T-helper 2 cell treated with Interferon-gamma antibody and Interleukin-4, amounts not matched to agents 100 ng/mL and 5 ng/mL, for 36 hours (primary cell): ENCODE data around the gene SESN1. TPM values are rescaled to one million over a fixed set of nuclear protein-coding genes. Genes with fewer than 3 reads are reported as not detected.
"Not testable (repeated sequence)": the region's sequence is repeated elsewhere in the genome, so short reads cannot be mapped to it uniquely, and the experiment has no call there.

Experiments used
- intact Hi-C: fragments of 100-400 bp; cut with micrococcal nuclease; formaldehyde crosslinking; loops from one replicate; pipeline ENCODE4 v1.15.1; 2023
- total RNA-seq: library from RNA; stranded (reverse); gene quantifications from 2 replicates; pipeline ENCODE4 v1.2.3, GENCODE V29; 2022

SESN1 gene
- total RNA-seq, 1 donor from 2014 or later = 14.4 TPM

DNA sequence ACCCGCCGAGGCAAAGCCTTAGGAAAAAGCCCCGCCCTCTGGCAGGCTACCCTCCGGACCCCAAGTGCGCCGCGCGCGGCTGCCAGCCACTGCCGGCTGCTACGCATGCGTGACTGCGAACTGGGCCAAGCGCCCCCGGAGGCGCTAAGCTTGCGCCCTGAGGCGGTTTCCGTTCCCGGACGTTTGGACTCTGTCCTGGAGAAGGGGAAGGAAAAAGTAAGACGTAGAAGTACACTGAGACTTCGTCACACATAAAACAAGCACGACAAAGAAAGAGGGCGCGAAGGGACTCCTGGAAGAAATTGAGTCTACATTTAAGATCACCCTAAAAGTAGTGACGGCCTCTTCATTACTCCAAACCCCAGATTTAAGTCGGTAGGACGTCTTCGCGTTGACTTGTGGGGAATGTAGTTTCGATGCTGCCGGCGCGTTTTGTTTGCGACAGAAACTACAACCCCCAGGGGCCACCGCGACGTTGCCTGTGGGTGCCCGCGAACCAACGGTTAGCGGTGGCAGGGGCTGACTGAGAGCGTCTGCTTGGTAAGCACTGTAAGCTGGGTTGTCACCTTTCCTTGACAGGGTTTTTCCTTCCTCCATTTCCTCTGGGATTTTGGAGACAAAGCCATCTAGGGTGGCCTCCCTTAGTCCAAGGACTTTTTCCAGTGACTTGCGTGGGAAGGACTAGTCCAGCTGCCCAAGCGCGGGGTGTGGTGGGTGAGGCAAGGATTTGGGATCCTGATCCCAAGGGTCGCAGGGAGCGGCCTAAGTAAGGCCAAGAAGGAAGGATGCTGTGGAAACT, 589 bp upstream of the SESN1 start, which contains the start of gene CEP57L1:
Gene CEP57L1 (plus strand): TSS at position 472 of the 799 bp plus-strand sequence. CDS start 49,715 bp downstream, outside the sequence.
- intact Hi-C loops = loop anchor here (1.0 to 5.0 kb wide), 11 partner anchors 86 to 1137 kb away; partner anchors contain the start of genes AK9, ARMC2, CD164 and CDC40

DNA sequence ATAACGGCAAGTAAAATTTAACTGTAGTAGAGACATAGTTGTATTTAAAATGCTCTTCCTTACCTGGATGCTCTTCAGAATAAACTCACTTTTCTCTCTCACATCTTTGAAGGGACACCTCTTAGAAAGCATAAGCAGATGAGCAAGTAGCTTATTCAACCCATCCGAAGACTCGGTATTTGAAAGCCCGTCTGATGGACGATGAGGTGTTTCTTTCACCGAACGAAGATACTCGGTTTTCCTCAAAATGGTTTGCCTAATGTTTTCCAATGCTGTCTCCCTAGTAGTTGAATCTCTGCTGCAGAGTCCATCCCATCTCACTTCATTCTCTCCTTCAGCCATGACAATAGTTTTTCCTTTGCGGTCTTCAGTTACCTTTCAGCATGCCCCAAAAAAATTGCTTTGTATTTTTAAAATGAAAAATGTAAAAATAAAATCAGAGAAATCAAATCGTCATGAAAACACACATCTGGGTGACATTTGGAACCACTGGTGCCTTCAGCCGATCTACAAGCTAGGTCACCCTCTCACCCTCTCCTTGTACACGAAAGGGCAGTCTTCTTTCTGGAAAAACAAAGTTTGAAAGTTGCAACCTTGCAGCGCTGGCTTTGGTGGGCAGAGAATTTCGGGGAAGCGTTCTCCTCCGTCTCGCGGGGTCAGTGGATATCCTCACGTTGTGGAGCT, 772 bp downstream of the SESN1 start:
- intact Hi-C loops = loop anchor here (2.0 kb wide), 2 partner anchors 21 to 389 kb away; partner anchors contain the start of gene ZBTB24

DNA sequence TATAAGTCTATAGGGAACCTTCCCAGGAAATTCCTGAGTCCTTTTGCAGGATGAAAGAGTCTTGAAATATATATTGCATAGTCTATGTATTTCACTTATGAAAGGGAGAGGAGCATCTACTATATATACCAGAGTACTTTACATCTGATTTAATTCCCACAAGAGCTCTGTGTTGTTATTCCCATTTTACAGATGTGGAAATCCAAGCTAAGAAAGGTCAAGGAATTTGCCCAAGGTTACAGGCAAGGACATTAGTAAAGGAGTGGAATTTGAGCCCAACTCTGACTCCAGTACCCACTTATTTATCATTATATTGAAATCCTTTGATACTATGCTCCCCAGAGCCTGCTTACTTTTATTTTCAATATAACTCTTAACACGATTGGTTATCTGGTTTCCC, 2.6 kb downstream of the SESN1 start:
- intact Hi-C loops = loop anchor here (2.0 kb wide), 1 partner anchor 19 kb away; no protein-coding TSS in a partner anchor

DNA sequence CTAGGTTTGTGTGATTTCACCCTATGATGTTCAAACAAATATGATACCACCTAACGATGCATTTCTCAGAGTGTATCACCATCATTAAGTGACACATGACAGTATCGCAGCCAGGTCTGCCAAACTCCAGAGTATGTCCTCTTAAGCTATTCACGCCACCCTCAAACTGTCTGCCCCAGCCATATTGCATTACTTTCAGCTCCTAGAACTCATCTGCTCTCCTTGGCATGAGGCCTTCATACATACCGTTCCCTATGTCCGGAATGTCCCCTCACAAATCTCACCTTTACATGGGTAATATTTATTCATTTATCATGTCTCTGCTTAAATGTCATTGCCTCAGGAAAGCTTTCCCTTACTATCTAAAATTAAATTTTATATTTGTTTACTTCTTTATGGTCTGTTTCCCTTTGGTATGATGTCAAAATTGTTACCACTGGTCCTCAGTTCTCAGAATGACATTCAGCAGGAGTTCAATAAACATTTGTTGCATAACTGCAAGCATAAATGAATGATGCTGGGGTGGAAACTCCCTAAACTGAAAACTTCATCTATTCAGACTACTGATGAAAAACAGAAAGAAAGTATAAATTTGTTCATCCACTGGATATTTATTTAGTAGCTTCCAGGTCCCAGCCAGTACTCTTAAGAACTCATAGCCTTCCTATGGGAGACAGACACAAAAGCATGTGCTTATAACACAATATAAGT, 3.2 kb downstream of the SESN1 start:
- intact Hi-C loops = loop anchor here (2.0 kb wide), 1 partner anchor 19 kb away; no protein-coding TSS in a partner anchor

DNA sequence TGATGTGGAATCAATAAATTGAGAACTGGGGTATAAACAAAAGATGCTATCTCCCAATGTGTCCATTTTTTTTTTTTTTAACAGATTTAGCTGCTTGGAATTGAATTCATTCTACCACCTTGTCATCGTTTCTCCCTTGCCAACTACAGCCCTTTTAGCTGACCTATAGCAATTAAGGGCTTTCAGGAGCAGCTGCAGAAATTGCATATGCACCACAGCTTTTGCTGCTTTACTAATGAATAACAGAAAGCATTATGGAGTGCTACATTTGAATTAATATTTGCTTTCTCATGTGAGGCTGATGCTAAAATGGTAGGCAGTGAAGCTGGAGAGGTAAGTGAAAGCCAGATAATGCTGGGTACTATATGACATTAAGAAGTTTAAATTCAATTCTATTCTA, 5.7 kb downstream of the SESN1 start:
- intact Hi-C loops = no loop called here

DNA sequence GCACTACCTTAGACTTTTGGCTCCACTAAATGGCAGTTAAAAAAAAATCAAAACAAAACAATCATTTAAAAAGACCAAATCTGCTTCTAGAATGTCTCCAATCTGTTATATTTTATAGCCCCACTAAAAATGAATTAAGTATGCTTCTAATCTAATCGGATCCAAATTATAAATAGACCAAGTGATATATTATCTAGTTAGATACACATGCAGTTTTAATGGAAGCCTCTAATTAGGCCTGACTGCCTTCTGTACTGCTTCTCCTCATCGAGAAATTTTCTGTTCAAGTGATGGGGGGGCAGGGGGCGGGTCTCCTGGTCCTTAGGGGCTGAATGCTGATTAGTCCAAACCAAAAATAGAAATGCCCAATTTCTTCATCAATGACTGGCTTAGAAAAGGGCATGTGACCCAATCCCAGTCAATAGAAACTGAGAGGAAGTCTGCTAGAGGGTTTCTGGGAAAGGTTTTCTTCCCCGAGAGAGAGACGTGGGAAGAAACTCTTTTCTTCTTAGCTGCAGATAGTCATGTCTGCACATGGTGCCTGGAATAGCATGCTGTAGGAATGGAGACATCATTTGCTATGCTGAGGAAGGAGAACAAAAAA, 6.9 kb downstream of the SESN1 start:
- intact Hi-C loops = no loop called here

DNA sequence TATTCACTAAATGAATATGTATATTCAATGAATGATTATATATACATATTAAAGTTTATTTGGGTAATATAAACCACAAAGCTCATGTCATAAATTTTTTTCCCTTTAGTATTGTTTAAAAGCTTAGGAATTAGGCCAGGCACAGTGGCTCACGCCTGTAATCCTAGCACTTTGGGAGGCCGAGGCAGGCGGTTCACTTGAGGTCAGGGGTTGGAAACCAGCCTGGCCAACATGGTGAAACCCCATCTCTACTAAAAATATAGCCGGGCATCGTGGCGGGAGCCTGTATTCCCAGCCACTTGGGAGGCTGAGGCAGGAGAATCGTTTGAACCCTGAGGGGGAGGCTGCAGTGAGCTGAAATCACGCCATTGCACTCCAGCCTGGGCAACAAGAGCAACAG, 10.5 kb downstream of the SESN1 start:
- intact Hi-C loops = not testable (repeated sequence)

DNA sequence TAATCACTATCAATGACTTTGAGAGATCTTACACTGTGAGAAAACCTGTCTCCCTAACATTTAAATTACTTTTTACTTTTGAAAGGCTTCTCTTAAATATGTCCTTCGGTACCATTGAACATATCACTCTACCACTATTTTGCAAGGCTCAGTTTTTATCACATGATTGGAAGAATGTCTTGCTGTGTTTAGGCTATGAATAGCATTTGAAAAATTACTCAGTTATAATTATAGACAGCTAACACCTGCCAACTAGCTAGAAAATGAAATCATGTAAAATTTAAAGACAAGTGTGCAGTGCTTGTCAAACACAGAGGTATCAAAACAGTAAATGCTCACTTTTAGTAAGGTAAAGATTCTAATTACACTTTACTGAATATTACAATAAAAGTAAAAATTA, 11.0 kb downstream of the SESN1 start:
- intact Hi-C loops = no loop called here

DNA sequence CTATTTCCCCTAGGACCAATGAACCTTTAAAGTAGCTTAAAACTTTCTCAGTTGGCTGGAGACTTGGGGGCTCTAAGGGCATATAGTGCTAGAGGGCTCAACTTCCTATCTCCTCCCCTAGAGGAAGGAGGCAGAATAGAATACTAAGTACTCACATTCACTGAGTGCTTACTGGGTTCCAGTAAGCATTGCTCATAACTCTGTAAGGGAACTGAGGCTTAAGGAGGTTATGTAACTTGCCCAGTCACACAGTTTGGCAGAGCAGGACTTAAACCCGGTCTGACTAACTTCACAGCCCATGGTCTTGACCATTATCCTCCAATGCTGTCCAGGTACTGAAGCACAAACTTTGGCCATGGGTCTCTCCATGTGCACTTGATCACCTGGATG, 12.5 kb downstream of the SESN1 start:
- intact Hi-C loops = no loop called here

DNA sequence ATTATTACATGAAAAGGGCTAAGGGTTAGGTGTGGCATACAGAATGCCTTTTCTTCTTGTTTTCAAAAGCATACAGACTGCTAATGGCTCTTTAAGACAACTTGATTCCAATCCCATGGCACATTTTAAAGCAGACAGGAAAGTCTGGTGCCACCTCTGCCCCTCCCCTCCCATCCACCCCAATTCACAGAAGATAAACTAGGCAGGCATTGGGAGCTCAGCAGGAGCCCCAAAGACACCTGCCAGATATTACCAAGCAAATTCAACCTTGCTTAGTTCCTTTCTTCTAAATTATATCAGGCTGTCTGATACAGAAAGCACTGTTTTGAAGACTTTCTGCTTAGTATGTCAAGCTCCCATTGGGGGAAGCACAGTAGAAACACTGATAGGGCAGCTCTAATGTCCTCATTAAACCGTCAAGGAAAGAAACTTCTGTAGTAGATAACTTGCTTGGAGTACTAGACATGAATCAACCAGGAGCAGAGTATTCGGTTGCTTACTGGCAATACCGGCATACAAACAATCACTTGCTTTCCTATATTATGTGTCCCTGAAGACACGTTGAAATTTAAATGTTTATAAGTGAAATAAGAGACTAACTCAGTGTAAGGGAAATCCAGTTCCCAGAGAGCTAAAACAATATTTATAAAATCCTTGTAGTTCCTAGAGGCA, 13.0 kb downstream of the SESN1 start:
- intact Hi-C loops = no loop called here

DNA sequence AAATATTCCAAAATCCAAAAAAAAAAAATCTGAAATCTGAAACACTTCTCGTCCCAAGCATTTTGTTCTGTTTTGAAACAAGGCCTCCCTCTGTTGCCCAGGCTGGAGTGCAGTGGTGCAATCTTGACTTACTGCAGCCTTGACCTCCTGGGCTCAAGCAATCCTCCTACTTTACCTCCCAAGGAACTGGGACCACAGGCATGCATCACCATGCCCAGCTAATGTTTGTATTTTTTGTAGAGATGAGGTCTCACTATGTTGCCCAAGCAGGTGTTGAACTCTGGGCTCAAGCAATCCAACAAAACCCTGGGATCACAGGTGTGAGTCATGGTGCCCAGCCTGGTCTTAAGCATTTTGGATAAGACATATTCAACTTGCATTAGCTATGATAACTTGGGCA, 13.6 kb downstream of the SESN1 start:
- intact Hi-C loops = no loop called here

DNA sequence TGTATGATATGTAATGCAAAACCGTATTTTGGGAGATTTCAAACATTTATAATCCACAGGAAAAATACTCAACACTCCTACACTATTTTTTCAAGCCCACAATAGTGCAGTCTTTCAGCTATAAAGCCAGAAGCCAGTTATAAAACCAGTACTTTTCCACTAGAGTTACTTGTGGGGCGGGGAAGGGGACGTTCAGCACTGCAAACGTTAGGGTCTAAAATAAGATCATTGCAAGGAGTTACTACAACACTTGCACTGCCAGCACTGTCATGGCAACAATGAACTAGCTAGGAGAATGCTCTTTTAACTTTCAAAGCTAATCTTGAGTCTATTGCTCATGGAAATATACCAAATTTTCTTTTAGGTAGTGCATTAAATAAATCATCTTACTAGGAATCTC, 14.7 kb downstream of the SESN1 start:
- intact Hi-C loops = no loop called here

DNA sequence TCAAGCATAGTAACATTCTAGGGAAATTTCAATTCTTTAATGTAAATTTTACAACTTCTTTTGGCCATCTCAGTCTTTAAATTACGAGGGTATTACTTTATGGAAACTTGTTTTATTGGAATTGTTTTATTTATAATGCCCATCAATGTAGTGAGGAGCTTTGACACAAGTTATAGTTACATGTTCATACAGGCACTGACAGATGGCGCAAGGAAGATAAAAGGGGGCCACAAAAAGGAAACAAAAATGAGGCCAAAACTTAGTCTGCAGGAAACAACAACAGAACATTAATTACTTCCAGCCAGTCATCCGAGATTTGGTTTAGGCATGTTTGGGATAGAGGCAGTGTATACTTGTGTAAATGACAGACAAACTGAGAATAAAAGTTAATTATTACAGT, 18.3 kb downstream of the SESN1 start:
- intact Hi-C loops = no loop called here

DNA sequence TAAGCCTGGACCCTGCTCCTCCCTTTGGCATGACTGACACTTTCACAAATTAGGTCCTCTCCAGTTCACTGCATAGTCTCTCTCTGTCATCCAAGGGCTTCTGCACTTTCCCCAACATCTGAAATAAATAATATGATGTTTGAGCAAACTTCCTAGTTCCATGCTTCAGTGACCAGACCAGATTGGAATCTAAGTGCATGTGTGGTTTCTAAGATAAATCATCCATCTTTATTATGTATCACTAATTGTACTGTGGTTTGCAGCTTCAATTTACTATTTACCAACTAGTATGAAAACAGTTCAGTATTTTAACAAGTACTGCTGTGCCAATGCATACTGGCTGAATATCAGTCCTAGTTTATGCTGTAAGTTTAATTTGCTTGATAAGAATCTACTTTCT, 18.7 kb downstream of the SESN1 start:
- intact Hi-C loops = no loop called here

DNA sequence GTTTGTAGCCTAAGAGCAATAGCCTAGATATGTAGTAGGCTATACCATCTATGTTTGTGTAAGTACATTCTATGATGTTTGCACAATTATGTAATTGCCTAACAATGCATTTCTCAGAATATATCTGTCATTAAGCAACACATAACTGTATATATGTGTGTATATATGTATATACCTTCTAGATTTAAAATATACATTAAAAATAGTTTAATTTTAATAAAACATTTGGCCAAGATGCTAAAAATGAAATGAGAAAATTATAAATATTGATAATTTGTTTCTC, 20.6 kb downstream of the SESN1 start:
- intact Hi-C loops = loop anchor here (5.0 kb wide), 5 partner anchors 67 to 517 kb away; no protein-coding TSS in a partner anchor

DNA sequence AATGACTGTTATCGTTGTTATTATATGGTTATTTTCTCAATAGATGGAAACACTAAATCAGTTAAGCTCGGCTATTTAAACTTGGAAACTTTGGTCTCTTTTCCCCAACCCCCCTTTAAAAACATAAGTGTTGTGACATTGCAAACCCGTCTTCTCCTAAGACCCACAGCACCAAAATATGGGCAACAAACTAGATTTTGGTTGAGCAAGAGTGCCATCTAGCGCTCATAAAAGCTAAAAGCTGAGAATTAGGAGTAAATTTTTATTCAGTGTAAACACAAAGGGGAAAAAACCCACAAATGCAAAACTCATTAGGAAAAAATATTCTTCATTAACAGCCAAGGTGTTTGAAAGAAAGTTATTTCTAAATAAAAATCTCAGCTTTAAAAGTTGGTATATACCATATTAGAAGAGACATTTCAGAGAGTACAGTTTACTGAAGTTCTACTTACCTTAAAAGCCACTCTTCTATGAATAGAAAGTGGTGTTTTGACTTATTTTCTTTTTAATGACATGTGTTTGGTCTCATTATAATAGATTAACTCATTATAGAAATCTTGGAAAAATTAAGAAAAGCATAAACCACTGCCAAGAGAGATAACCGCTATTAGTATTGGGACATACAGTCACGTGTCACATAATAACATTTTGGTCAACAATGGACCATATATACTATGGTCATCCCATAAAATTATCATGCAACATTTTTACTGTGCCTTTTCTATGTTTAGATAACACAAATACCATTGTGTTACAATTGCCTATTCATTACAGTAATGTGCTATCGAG, 21.1 kb downstream of the SESN1 start:
- intact Hi-C loops = loop anchor here (1.0 to 5.0 kb wide), 8 partner anchors 19 to 531 kb away; no protein-coding TSS in a partner anchor

DNA sequence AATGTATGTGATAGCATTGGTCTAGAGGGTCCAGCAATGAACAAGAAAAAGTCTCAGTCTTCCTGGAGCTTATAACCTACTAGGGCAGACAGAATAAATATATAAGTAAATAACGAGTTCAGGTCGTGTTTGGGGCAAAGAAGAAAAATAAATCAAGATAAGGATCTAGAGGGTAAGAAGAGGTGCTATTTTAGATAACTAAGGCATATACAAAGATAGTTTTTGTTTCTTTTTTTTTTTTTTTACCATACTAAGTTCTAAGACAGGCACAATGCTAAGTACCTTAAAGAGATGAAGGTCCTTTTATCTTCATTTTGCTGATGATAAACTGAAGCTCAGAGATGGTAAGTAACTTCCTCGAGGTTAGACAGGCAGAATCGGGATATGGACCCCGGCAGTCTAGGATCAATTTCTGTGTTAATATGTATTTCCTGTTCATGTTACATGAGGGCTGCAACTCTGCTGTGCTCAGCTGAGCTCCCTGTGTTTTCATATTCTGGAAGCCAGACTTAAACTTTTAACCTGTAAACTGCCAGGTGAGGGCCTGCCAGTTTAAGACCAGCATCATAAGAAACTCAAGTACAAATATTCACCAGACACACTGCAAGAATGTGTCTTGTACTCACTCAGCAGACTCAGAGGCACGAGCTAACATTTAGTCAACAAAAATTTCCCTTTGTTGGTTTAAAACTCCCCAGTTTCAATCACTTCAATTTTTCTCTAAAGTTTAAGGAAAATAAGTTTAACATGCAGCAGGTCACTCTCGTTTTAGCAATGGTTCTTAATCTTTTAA, 23.3 kb downstream of the SESN1 start:
- intact Hi-C loops = loop anchor here (5.0 kb wide), 5 partner anchors 64 to 514 kb away; no protein-coding TSS in a partner anchor

DNA sequence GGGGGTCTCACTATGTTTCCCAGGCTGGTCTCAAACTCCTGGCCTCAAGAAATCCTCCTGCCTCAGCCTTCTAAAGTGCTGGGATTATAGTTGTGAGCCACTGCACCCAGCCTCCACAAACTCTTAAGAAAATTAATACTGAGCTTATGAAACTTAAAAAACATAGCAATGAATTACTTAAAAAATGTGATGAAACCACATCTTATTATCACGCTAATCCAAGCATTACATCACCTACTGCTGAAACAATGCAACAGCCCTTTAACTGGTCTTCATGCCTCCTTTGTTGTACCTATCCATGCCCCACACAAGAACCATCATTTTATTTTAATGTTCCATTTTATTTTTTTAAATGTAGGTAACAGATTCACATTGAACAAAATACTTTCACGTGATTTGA, 24.9 kb downstream of the SESN1 start:
- intact Hi-C loops = loop anchor here (5.0 kb wide), 5 partner anchors 62 to 512 kb away; no protein-coding TSS in a partner anchor

DNA sequence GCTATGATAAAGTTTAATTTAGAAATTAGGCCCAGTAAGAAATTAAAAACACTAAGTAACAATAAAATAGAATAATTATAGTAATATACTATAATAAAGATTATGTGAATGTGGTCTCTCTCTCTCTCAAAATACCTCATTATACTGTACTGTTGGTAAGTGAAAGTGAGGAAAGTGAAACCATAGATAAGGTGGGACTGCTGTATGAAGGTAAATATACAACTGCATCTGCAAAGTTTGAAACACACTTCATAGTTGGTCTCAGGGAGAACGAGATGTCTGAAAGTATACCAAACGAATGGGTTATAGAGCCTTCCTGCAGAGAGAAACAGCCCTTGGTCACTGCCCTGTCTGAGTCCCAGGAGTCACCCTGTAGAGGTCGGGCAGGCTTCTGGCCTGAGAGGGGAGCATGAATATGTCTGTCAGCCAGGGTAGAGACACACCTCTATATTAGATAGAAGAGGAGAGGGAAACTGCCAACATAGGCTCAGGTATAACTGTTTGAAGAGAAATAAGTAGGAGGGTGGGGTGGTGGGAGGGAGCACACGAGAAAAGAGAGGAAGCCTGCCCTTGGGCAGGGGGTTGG, 31.8 kb downstream of the SESN1 start:
- intact Hi-C loops = no loop called here
